HG02798 (cell line): Measurements from ENCODE around the gene GOLGA7B.

Source experiments
- ATAC-seq: cut with Tn5 transposase; IDR thresholded peaks from one replicate; pipeline ENCODE4 v1.9.1; 2021; ENCODE audit warnings: mild to moderate bottlenecking; ENCODE audit not compliant: unreplicated experiment, poor library complexity

The GOLGA7B gene

GRCh38 chr10:97891497-97892167, 42.0 kb downstream of the GOLGA7B start:
- no peak for ATAC-seq

DNA sequence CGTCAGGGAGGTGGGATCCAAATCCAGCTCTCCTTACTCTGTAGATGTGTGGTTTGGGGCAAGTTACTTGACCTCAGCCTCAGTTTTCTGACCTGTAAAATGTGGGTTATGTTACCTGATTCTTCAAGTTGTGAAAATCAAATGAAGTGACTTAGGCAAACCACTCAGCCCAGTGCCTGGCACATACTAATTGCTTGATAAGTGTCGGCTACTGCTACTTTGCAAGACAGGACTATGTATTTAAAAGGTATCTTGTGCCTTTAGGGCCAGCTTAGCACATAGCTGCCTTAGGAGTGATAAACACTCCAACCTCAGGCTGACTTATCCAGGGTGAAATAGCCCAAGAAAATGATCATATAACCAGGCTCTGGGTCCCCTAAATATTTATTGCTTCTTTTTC, 42.9 kb downstream of the GOLGA7B start:
- no peak for ATAC-seq

GRCh38 chr10:97892939-97893338, 43.3 kb downstream of the GOLGA7B start:
- no peak for ATAC-seq

DNA sequence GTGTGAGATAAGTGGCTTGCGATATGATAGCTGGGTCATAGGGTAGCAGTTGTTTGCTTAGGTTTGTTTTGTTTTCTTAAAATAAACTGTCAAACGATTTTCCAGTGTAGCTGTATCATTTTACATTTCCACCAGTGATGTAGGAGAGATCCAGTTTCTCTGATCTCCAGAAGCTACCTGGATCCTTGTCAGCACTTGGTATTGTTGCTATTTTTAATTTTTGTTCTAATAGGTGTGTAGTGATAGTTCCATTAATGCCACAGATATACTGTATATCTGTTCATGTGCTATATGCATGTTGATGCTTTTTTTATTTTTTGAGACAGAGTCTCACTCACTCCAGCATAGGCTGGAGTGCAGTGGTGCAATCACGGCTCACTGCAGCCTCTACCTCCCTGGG, 44.4 kb downstream of the GOLGA7B start:
- no peak for ATAC-seq

- no peak for ATAC-seq
These were observed 45.4 kb downstream of the GOLGA7B start for GRCh38 chr10:97895084-97895483.

DNA sequence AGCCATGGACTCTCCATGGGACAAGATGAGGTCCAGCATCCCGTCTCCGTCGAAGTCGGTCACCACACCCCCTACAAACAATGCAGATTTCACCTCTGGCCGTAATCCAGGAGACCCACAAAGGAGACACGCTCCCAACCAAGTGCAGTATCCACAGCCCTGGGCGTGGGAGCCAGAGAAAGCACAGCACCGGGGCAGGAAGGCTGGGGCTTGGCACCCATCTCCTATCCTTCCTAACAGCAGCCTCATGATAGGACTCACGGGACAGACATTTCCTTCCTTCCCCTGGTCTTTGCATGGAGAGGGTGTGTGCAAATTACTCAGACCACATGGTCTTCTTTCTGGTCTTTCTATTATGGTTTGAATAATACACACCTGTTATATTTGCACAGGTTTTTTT, 46.3 kb downstream of the GOLGA7B start:
- no peak for ATAC-seq

DNA sequence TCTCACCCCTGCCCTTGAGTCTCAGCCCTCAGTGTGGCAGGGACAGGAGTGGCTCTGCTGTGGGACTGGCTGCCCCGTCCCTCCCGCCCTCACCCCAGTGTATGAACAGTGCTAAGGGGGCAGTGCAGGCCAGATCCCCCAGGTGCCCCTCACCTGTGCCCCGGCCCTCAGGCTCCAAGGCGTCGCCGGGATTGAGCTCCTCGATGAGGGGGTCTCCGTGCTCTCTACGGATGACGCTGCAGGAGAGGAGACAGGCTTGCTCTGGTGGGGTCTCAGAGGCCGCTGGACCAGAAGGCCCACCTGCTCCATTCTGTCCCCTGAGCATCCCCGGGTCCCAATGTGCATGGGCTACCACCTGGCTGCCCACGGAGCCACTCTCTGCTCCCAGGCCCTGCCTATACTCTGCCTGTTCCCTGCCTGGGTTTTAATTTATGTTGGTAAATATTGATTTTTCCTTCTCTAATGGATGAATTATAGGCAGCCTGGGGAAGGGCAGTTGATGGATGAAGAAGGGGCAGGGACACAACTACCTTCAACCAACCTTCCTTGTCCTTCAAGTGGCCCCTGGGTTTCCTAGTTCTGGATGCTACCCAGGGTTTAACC, 47.2 kb downstream of the GOLGA7B start:
- no peak for ATAC-seq

DNA sequence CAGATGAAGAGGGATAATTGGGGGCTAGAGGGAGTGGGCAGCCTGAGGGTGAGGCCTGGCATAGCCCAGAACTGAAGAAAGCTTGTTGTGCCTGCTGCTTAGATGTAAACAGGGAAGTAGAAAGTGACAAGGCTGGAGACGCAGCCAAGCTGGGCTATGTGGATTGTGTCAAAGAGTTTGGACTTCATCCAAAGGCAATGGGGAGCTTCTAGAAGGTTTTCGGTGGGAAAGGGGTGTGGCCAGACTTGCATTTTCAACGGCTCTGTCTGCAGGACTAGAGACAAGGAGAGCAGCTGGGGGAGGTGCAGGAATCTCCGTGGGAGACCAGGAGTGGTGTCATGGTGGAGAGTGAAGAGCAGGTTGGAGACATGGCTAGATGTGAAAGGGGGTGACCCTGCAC, 48.8 kb downstream of the GOLGA7B start:
- no peak for ATAC-seq

- no peak for ATAC-seq
These were observed 51.7 kb downstream of the GOLGA7B start for GRCh38 chr10:97901381-97901780.

- ATAC-seq: no peak
These were observed 53.7 kb downstream of the GOLGA7B start for GRCh38 chr10:97903128-97904017.

- ATAC-seq: no peak
These were observed 54.4 kb downstream of the GOLGA7B start for GRCh38 chr10:97904018-97904381.

DNA sequence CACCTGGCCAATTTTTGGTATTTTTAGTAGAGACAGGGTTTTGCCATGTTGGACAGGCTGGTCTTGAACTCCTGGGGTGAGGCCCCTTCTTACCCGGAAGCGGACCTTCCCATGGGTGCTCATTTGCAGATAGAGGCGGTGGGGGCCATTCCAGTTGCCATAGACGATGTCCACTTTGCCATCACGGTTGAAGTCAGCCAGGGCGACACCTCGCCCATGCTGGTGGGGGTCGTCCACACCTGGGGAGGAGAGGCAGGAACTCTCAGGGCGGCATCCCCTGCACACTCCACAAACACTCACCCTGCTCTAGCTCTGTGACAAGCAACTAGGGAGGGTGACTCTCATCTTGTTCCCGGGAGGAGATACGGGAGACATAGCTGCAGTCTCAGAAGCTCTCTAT, 54.9 kb downstream of the GOLGA7B start:
- no peak for ATAC-seq

- ATAC-seq: no peak
These were observed 55.6 kb downstream of the GOLGA7B start for GRCh38 chr10:97905276-97905675.

DNA sequence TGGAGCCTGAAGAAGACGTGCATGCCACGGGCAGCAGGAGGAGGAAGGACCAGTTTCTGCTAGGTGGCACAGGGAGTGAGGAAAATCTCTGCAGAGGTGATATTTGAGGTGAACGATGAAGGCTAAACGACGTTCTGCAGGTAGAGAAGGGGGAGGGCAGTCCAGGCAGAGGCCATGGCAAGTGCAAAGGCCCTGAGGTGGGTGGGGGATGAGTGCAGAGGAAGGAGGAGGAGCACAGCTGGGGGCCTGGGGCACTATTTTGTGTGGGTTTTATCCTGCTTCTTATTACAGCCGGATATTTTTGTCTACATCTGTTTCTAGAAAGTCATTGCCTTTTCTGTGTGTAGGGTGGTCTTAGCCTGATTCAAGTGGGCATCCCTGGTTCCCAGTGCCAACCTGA, 57.6 kb downstream of the GOLGA7B start:
- no peak for ATAC-seq

DNA sequence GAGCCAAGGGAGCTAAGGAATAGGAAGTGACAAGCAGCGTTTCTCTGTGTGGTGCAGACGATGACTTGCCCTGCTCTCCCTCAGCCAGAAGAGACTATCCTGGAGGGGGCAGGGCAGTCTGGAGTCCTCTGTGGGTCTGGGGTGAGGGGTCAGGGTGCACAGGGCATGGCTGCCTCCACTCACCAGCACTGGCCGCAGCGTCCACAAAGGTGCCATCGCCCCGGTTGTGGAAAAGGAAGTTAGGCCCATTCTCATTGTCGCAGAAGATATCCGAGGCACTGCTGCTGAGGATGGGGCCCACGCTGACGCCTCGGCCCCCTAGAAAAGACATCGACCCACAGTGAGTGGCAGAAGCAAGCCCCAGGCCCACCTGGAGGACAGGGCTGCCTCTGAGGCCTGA, 58.2 kb downstream of the GOLGA7B start:
- ATAC-seq: no peak

GRCh38 chr10:97910661-97911060, 61.0 kb downstream of the GOLGA7B start:
- ATAC-seq: no peak

DNA sequence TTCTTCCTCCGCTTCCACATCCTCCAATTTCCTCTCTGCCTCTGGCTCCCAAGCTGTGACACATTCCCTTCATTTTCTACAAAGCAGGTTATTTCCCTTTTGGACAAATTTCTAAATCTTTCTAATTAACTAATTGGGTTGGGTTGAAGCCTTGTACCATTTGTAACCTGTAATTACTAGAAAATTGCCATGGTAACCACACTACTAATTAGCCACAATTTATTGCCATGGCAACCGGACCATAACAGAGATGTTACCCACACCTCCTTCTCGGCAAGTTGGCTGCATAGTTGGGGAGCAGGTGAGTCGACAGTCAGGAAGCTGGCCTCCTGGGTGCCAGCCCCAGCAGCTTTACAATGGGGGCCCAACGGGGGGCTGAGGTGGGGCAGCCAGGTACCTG, 61.6 kb downstream of the GOLGA7B start:
- ATAC-seq: no peak

DNA sequence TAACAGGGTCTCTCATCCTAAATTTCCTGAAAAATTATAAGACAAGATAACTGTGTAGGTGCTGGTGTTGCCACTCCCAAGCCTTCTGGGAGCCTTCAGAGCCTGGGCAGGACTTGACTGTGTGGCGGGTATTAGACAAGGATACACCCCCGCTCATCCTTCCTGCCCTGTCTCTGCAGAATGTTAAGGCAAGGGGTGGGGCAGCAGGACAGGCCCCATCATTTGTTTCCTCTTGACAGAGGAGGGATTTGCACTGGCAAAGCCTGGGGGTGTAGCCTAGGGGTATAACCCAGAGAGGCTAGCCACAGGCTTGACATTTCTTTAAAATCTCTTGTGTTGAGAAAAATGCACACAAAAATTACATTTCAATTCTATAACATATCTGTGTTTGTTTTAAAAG, 63.5 kb downstream of the GOLGA7B start:
- no peak for ATAC-seq

DNA sequence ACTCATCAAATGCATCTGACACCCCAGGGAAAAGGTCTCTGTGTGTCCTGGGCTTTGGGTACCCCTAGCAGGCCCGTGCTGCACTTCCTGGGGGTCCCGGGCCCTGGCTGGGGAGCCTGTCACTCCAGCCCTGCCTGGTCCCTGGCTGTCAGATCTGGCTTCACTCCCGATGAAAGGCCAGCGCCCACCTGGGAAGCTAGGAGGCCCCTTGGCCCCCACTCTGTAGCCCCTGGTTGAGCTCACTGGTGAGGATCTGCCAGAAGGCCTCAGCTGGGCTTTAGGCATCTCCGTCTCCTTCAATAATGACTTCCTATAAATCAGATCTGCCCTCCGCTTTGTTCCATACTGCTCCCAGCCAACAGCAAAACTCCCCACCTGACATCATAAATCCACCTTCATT, 64.0 kb downstream of the GOLGA7B start:
- no peak for ATAC-seq

DNA sequence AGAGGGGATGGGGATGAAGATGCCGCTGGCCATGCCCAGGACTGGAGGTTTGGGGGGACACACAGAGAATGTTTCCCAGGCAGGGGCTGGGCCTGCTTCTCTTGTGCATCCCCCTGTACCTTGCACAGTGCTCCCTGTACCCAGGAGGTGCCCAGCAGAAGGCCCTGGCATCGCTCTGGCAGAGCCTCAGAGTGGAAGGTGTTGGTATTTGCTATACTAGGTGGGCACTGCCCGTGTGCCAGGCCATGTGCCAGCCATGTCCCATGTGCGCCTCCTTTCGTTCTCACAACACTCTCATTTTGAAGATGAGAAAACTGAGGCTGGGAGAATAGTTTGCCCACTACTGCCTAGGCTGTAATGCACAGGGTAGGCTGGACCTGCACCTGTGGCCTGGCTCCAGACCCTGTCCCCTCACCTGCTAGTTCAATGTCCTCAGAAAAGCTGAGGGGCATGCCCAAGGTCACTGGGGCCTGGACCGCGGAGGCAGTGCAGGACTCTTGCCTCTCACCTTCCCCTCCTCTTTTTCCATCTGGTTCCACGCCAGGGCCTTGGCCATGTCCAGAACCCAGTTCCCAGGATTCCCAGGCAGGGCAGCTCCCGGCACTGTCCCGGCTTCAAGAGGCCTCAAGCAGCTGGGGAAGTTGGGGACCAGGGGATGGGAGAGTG, 64.7 kb downstream of the GOLGA7B start:
- no peak for ATAC-seq

GRCh38 chr10:97914837-97915211, 65.2 kb downstream of the GOLGA7B start:
- peak; percentile 79 for ATAC-seq
